Measurements from ENCODE around the gene IQSEC2.

IQSEC2 gene

DNA sequence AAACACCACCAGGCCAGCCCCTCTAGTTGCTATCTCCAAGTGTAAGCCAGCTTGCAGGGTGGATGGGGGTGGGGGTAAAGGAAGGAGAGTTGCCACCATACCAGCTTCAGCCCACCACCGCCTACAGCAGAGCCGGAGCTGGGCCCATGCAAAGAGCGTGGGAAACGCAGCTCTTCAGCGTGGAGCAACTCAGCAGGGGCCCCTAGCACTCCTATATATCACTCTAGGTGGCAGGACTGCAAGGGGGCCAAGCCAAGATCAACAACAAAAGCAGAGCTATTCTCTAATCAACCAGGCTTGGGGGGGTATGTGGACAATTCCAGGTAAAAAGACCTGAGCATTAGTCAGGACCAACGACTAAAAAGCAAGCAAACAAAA is 35.5 kb upstream of the IQSEC2 start:
- Mint-ChIP-seq H3K27ac (peak overlapping the region in 1 of 3 experiments; percentile 84), H3K36me3 (ENCODE audit: low read depth) (no peaks in the 10 kb centered on the region), H3K27me3 (ENCODE audit: low read depth) (peaks cover 35% of the 10 kb centered on the region), H3K4me3 (peak overlapping the region; percentile 11 to 95 (median 75)), H3K4me1 (peaks cover 43% of the 10 kb centered on the region), H3K9me3 (peaks cover 8% of the 10 kb centered on the region)
- TF ChIP-seq, protein P1, sequence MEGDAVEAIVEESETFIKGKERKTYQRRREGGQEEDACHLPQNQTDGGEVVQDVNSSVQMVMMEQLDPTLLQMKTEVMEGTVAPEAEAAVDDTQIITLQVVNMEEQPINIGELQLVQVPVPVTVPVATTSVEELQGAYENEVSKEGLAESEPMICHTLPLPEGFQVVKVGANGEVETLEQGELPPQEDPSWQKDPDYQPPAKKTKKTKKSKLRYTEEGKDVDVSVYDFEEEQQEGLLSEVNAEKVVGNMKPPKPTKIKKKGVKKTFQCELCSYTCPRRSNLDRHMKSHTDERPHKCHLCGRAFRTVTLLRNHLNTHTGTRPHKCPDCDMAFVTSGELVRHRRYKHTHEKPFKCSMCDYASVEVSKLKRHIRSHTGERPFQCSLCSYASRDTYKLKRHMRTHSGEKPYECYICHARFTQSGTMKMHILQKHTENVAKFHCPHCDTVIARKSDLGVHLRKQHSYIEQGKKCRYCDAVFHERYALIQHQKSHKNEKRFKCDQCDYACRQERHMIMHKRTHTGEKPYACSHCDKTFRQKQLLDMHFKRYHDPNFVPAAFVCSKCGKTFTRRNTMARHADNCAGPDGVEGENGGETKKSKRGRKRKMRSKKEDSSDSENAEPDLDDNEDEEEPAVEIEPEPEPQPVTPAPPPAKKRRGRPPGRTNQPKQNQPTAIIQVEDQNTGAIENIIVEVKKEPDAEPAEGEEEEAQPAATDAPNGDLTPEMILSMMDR (IDR thresholded peaks at IDR 0.05; ENCODE audit: unreplicated experiment in 3 of 3) = no peak

DNA sequence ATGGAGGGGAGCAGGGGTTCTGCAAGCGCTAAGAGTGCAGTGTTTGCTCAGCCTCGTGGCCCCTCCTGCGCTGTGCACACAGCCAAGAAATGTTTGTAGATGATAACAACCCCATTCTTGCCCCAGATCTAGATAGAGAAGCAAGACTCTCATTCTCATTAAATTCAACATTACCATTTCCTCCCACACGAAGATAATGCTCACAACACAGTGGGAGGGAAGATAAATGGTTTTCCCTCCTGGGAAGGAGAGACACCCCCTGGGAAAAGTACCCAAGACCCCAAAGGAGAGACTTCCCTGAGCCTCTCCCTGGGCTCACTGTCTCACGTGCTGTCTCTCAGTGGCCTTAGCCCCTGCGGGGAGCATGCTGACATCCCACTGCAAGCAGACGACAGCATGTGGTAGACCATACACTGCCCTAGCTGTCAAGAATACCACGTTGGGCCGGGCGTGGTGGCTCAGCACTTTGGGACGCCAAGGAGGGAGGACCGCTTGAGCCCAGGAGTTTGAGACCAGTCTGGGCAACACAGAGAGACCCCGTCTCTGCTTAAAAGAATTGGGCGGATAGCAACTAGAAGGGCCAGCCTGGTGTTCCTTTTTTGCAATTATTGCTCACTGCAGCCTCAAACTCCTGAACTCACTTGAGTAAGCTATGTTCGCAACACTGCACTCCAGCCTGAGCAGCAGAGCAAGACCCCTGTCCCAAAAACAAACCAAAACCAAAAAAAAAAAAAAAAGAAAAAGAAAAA is 34.9 kb upstream of the IQSEC2 start:
- Mint-ChIP-seq H3K27me3 (ENCODE audit: low read depth) (peaks cover 31% of the 10 kb centered on the region), H3K27ac (peak overlapping the region; percentile 13 to 96 (median 84)), H3K9me3 (peaks cover 8% of the 10 kb centered on the region), H3K4me1 (peaks cover 40% of the 10 kb centered on the region), H3K4me3 (peak overlapping the region in 1 of 3 experiments; percentile 71), H3K36me3 (ENCODE audit: low read depth) (no peaks in the 10 kb centered on the region)
- TF ChIP-seq, protein P1 (IDR thresholded peaks at IDR 0.05; ENCODE audit: unreplicated experiment in 3 of 3) = no peak

GRCh38 chrX:53313728-53314105 is 32.3 kb upstream of the IQSEC2 start:
- Mint-ChIP-seq H3K4me3 (no peak overlapping the region), H3K27me3 (ENCODE audit: low read depth) (peaks cover 16% of the 10 kb centered on the region)

DNA sequence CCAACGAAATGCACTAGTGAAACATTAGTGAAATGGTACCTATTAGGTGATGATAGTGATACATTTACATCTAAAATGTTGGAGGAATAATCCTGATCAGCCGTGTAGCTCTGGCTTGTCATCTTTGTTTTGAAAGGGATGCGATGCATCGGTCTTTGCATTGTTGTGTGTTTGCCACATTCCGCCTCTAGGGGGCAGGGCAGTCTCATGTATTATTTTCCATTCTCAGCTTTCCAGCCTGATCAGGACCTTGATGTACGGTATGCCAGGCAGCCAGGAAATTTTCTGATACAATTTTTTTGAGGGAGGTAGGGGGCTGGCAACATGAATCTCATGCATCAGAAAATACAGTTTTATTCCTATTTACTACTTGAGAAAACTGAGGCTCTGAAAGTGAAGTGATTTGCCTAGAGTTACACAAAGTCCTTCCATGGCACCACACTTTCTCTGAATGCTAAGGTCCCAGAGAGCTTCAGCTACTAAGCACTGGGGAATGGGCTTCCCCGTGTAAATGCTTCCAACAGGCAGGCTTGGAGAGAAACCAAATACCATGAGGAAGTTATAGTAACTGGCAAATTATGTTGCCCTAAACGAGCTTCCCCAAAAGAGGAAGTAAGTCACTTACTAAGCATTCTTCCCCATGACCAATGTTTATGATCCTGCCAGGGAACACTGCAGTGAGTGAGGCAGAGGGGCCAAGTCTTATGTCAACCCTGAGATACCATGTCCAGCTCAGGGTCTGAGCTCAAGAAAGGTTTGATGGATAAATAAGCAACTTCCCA is 31.8 kb upstream of the IQSEC2 start:
- H3K4me1 Mint-ChIP-seq = peaks cover 27% of the 10 kb centered on the region
- TF ChIP-seq, protein P1 (IDR thresholded peaks at IDR 0.05; ENCODE audit: unreplicated experiment in 3 of 3) = peak; percentile 69 to 74 (median 72)
- H3K36me3 Mint-ChIP-seq (ENCODE audit: low read depth) = no peaks in the 10 kb centered on the region
- H3K9me3 Mint-ChIP-seq = peaks cover 2% of the 10 kb centered on the region
- H3K27me3 Mint-ChIP-seq (ENCODE audit: low read depth) = peaks cover 10% of the 10 kb centered on the region
- H3K27ac Mint-ChIP-seq = peak overlapping the region in 2 of 3 experiments; percentile 31 to 61
- no peak overlapping the region for H3K4me3 Mint-ChIP-seq

More at GRCh38 chrX:53313728-53314105, 32.3 kb upstream of the IQSEC2 start:
- H3K36me3 Mint-ChIP-seq (ENCODE audit: low read depth) = no peaks in the 10 kb centered on the region
- H3K4me1 Mint-ChIP-seq = peaks cover 33% of the 10 kb centered on the region
- H3K9me3 Mint-ChIP-seq = peaks cover 4% of the 10 kb centered on the region
- TF ChIP-seq, protein P1 (IDR thresholded peaks at IDR 0.05; ENCODE audit: unreplicated experiment in 3 of 3) = no peak
- H3K27ac Mint-ChIP-seq = peak overlapping the region in 1 of 3 experiments; percentile 61

DNA sequence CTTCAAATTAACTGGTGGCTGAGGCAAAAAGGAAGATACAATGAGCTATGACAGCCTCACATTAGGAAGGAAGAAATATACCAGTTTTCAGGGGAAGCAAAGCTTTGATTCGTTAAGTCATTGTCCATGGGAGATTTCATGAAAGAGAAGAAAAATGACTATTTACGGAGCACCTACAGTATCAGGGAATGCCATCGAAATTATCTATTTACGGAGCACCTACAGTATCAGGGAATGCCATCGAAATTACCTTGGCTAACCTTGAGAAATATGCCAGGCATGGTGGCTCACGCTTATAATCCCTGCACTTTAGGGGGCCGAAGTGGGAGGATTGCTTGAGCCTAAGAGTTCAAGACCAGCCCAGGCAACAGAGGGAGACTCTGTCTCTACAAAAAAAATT is 28.5 kb upstream of the IQSEC2 start:
- peaks cover 17% of the 10 kb centered on the region for H3K4me1 Mint-ChIP-seq
- H3K4me3 Mint-ChIP-seq = no peak overlapping the region
- no peak overlapping the region for H3K27ac Mint-ChIP-seq
- TF ChIP-seq, protein P1 (IDR thresholded peaks at IDR 0.05; ENCODE audit: unreplicated experiment in 3 of 3) = no peak
- H3K36me3 Mint-ChIP-seq (ENCODE audit: low read depth) = no peaks in the 10 kb centered on the region
- H3K27me3 Mint-ChIP-seq (ENCODE audit: low read depth) = peaks cover 4% of the 10 kb centered on the region
- peaks cover 3% of the 10 kb centered on the region for H3K9me3 Mint-ChIP-seq

Data from nephron (organoid).